ENCODE data around the gene ENSA.

GRCh38 chr1:150576794-150577556, 52.4 kb downstream of the ENSA start:
- TF ChIP-seq, protein P1, sequence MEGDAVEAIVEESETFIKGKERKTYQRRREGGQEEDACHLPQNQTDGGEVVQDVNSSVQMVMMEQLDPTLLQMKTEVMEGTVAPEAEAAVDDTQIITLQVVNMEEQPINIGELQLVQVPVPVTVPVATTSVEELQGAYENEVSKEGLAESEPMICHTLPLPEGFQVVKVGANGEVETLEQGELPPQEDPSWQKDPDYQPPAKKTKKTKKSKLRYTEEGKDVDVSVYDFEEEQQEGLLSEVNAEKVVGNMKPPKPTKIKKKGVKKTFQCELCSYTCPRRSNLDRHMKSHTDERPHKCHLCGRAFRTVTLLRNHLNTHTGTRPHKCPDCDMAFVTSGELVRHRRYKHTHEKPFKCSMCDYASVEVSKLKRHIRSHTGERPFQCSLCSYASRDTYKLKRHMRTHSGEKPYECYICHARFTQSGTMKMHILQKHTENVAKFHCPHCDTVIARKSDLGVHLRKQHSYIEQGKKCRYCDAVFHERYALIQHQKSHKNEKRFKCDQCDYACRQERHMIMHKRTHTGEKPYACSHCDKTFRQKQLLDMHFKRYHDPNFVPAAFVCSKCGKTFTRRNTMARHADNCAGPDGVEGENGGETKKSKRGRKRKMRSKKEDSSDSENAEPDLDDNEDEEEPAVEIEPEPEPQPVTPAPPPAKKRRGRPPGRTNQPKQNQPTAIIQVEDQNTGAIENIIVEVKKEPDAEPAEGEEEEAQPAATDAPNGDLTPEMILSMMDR (IDR thresholded peaks at IDR 0.05; ENCODE audit: extremely low read depth in 1 of 2, insufficient read depth in 1 of 2, low read depth in 1 of 2, low read length in 2 of 2): no peak
- peak; percentile 66 for TF ChIP-seq POLR2A (IDR thresholded peaks at IDR 0.05; ENCODE audit: low read depth, low read length)
- no peak for TF ChIP-seq POLR2AphosphoS5 (IDR thresholded peaks at IDR 0.05; ENCODE audit: insufficient read depth, low read depth, low read length)
- TF ChIP-seq GATA2 (IDR thresholded peaks at IDR 0.05; ENCODE audit: insufficient read depth, insufficient read length, low read depth, low read length): no peak
- TF ChIP-seq MAX (IDR thresholded peaks at IDR 0.05; ENCODE audit: insufficient read depth, insufficient read length): no peak
- no peak for TF ChIP-seq MYC (IDR thresholded peaks at IDR 0.05; ENCODE audit: low read depth, low read length)
